Mesenchymal stem cell (in vitro differentiated cells and primary cell): ENCODE measurements around the gene TMEM82. TPM values are rescaled to one million over a fixed set of nuclear protein-coding genes. Genes with fewer than 3 reads are reported as not detected.

ENCODE experiments used
- DNase-seq: peaks from one replicate; pipeline ENCODE4 v3.0.0-alpha.2; 2013
- H2AFZ ChIP-seq: one replicate; pipeline ENCODE4 v1.6.1; 2013; ENCODE audit warnings: low read depth, mild to moderate bottlenecking, control low read depth, inconsistent platforms, low read length, moderate library complexity
- H2AK5ac ChIP-seq: 2 replicates; pipeline ENCODE4 v1.6.1; 2013; ENCODE audit warnings: low read length, moderate library complexity, mild to moderate bottlenecking, inconsistent platforms; ENCODE audit not compliant: severe bottlenecking
- H2BK120ac ChIP-seq: one replicate; pipeline ENCODE4 v1.6.1; 2013; ENCODE audit warnings: low read depth, mild to moderate bottlenecking, inconsistent platforms, low read length, moderate library complexity
- H2BK12ac ChIP-seq, 2 experiments: one replicate each; pipeline ENCODE4 v1.6.1; 2013; ENCODE audit warnings: inconsistent platforms in 2 of 2, low read length in 2 of 2, mild to moderate bottlenecking in 2 of 2, moderate library complexity in 2 of 2, control low read depth in 1 of 2
- H2BK15ac ChIP-seq: one replicate; pipeline ENCODE4 v1.6.1; 2013; ENCODE audit warnings: mild to moderate bottlenecking, low read depth, inconsistent platforms; ENCODE audit not compliant: poor library complexity, severe bottlenecking
- H2BK5ac ChIP-seq: 2 replicates; pipeline ENCODE4 v1.6.1; 2013; ENCODE audit warnings: low read depth, mild to moderate bottlenecking, low read length, control low read depth, inconsistent platforms; ENCODE audit not compliant: poor library complexity, severe bottlenecking
- H3K14ac ChIP-seq, 2 experiments: one replicate each; pipeline ENCODE4 v1.6.1; 2013; ENCODE audit warnings: inconsistent platforms in 2 of 2, low read length in 2 of 2, control low read depth in 1 of 2, mild to moderate bottlenecking in 1 of 2, moderate library complexity in 1 of 2
- H3K18ac ChIP-seq, 2 experiments: one replicate each; pipeline ENCODE4 v1.6.1; 2013; ENCODE audit warnings: inconsistent platforms in 2 of 2, low read length in 2 of 2, control low read depth in 1 of 2, low read depth in 1 of 2, mild to moderate bottlenecking in 1 of 2
- H3K23ac ChIP-seq, 2 experiments: one replicate each; pipeline ENCODE4 v1.6.1; 2013; ENCODE audit warnings: inconsistent platforms in 2 of 2, low read length in 2 of 2, mild to moderate bottlenecking in 2 of 2, moderate library complexity in 2 of 2, control low read depth in 1 of 2
- H3K27ac ChIP-seq: 2 replicates; pipeline ENCODE4 v1.5.1; 2013; ENCODE audit warnings: mild to moderate bottlenecking, moderate library complexity, low read length, control low read depth, inconsistent platforms; ENCODE audit not compliant: poor library complexity, severe bottlenecking
- H3K27me3 ChIP-seq, 2 experiments: 2 replicates each; pipeline versions ENCODE4 v1.6.1 to v1.7.0; 2013; ENCODE audit warnings: low read length in 2 of 2, mild to moderate bottlenecking in 2 of 2, moderate library complexity in 2 of 2, control low read depth in 1 of 2, inconsistent platforms in 1 of 2; ENCODE audit not compliant: control insufficient read depth in 1 of 2, insufficient read depth in 1 of 2
- H3K36me3 ChIP-seq, 2 experiments: 2 replicates each; pipeline versions ENCODE4 v1.6.1 to v1.7.0; 2013; ENCODE audit warnings: low read length in 2 of 2, control low read depth in 1 of 2, inconsistent platforms in 1 of 2, low read depth in 1 of 2, mild to moderate bottlenecking in 1 of 2; ENCODE audit not compliant: insufficient read depth in 2 of 2, control insufficient read depth in 1 of 2
- H3K4ac ChIP-seq, 2 experiments: one replicate each; pipeline ENCODE4 v1.6.1; 2013; ENCODE audit warnings: inconsistent platforms in 2 of 2, low read length in 2 of 2, mild to moderate bottlenecking in 2 of 2, moderate library complexity in 2 of 2, control low read depth in 1 of 2, low read depth in 1 of 2
- H3K4me1 ChIP-seq: 2 replicates; pipeline ENCODE4 v1.6.1; 2013; ENCODE audit warnings: low read depth, low read length, control low read depth; ENCODE audit not compliant: control insufficient read depth, insufficient read depth
- H3K4me2 ChIP-seq: 2 replicates; pipeline ENCODE4 v1.6.1; 2013; ENCODE audit warnings: low read length, mild to moderate bottlenecking, inconsistent platforms; ENCODE audit not compliant: poor library complexity, severe bottlenecking
- H3K4me3 ChIP-seq, 2 experiments: 2 replicates each; pipeline versions ENCODE4 v1.5.1 to v1.7.0; 2013; ENCODE audit warnings: low read length in 2 of 2, mild to moderate bottlenecking in 2 of 2, control low read depth in 1 of 2, low read depth in 1 of 2; ENCODE audit not compliant: insufficient read depth in 1 of 2
- H3K79me1 ChIP-seq: replicated peaks from 2 replicates; pipeline ENCODE4 v1.6.1; 2013; ENCODE audit warnings: mild to moderate bottlenecking, control low read depth, low read length, inconsistent platforms; ENCODE audit not compliant: poor library complexity, severe bottlenecking
- H3K9ac ChIP-seq: 2 replicates; pipeline ENCODE4 v1.7.0; 2013; ENCODE audit warnings: mild to moderate bottlenecking, low read length, moderate library complexity
- H3K9me3 ChIP-seq: 2 replicates; pipeline ENCODE4 v1.7.0; 2013; ENCODE audit warnings: mild to moderate bottlenecking, low read length; ENCODE audit not compliant: control insufficient read depth
- H4K8ac ChIP-seq: one replicate; pipeline ENCODE4 v1.6.1; 2013; ENCODE audit warnings: inconsistent platforms, mild to moderate bottlenecking, low read length, moderate library complexity
- H4K91ac ChIP-seq: one replicate; pipeline ENCODE4 v1.6.1; 2013; ENCODE audit warnings: mild to moderate bottlenecking, low read length, inconsistent platforms
- WGBS: methylation state at CpG from one replicate; pipeline ENCODE4 v1.1.7; 2013; ENCODE audit warnings: mixed read lengths; 5-methylcytosine and 5-hydroxymethylcytosine counted together
- polyA plus RNA-seq, 2 experiments: library from polyadenylated mRNA; stranded (reverse); fragments of 200-250 nt; gene quantifications; one replicate each; pipeline ENCODE4 v1.2.3, GENCODE V29; 2013

Gene TMEM82
- polyA plus RNA-seq (2013, experiment 1 of 2), result not detected
- not detected for polyA plus RNA-seq (2013, experiment 2 of 2)

DNA sequence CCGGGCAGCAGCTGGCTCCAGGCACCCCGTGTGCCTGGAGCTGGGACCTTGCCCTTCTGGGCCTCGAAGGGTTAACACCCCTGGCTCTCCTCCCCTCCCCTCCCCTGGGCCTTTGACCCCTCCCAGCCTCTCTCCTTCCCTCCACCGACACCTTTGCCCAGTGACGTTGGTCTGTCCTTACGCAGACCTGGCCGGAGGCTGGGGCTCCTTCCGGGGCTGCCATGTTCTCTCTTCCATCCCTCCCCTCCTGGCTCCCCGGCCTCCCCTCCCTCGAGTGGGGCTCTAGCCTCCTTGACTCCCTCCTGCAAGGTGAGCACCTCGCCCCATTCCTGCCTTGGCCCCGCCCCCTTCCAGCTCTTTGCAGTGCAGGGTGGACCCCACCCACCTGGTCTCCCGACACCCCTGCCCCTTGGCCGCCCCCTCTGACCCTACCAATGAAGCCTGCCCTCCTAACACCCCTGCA, at the start of gene TMEM82:
Gene TMEM82 (plus strand): TSS at position 161 of the 463 bp plus-strand sequence. CDS start 61 bp downstream, at position 222.
- Histone ChIP-seq H3K79me1 (no peaks in the 10 kb centered on the region), H3K36me3 (peaks cover 0 to 5% of the 10 kb centered on the region in 2 experiments), H4K8ac (no peak within 1 kb of the TSS), H3K23ac (no peak within 1 kb of the TSS), H3K4me2 (no peak within 1 kb of the TSS), H3K27ac (no peak within 1 kb of the TSS), H3K9me3 (no peaks in the 10 kb centered on the region), H3K14ac (no peak within 1 kb of the TSS), H2AK5ac (no peak within 1 kb of the TSS), H3K9ac (no peak within 1 kb of the TSS), H3K27me3 (no peaks in the 10 kb centered on the region), H2BK5ac (no peak within 1 kb of the TSS), H2BK12ac (no peak within 1 kb of the TSS), H3K4me1 (peaks cover 11% of the 10 kb centered on the region), H2AFZ (no peak within 1 kb of the TSS), H3K4me3 (no peak within 1 kb of the TSS), H2BK15ac (no peak within 1 kb of the TSS), H3K18ac (no peak within 1 kb of the TSS), H2BK120ac (no peak within 1 kb of the TSS), H3K4ac (no peak within 1 kb of the TSS), H4K91ac (no peak within 1 kb of the TSS)
- DNase-seq, result no peak
- 51% methylated on average over 14 of the region's 14 CpGs for WGBS

DNA sequence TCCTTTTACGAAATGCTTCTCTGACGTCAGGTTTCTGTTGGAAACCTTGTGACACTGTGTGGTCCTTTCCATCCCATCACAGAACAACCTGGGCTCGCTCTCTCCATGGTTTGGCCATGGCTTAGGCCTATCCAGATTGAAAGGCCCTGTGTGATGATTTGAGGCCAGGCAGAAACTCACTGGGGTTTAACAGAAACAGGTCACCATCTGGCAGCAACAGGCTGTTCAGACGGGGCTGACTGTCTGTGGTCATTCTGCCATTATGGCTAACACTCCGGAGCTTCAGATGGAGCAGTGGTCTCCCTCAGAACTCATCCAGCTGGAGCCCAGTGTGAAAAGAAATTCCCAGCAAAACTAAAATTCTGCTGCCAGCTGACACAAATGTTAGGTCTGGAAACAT, 48.9 kb upstream of the TMEM82 start:
- Histone ChIP-seq H3K4ac (no peak overlapping the region), H2BK12ac (peak overlapping the region in 1 of 2 experiments; percentile 19), H3K9me3 (no peaks in the 10 kb centered on the region), H2AK5ac (no peak overlapping the region), H3K27me3 (no peaks in the 10 kb centered on the region), H2AFZ (no peak overlapping the region), H3K27ac (no peak overlapping the region), H3K14ac (no peak overlapping the region), H4K91ac (no peak overlapping the region), H3K4me3 (no peak overlapping the region), H2BK15ac (no peak overlapping the region), H4K8ac (no peak overlapping the region), H3K79me1 (peaks cover 41% of the 10 kb centered on the region), H3K36me3 (peaks cover 19 to 27% of the 10 kb centered on the region in 2 experiments), H3K4me1 (no peaks in the 10 kb centered on the region), H3K18ac (no peak overlapping the region), H3K4me2 (no peak overlapping the region), H2BK5ac (no peak overlapping the region), H3K9ac (no peak overlapping the region), H3K23ac (no peak overlapping the region), H2BK120ac (no peak overlapping the region)
- DNase-seq, result no peak
- WGBS, result 96% methylated on average over 5 of the region's 5 CpGs

GRCh38 chr1:15696956-15697521, 45.3 kb upstream of the TMEM82 start:
- no peak overlapping the region for H3K14ac ChIP-seq
- no peak overlapping the region for H2AFZ ChIP-seq
- H3K27me3 ChIP-seq, result no peaks in the 10 kb centered on the region
- H3K4me1 ChIP-seq, result peaks cover 2% of the 10 kb centered on the region
- H2AK5ac ChIP-seq, result no peak overlapping the region
- no peak overlapping the region for H4K91ac ChIP-seq
- no peak overlapping the region for H3K4me3 ChIP-seq
- WGBS, result 95% methylated on average over 9 of the region's 10 CpGs
- H2BK120ac ChIP-seq, result no peak overlapping the region
- no peak overlapping the region for H3K4me2 ChIP-seq
- H3K4ac ChIP-seq, result no peak overlapping the region
- H4K8ac ChIP-seq, result no peak overlapping the region
- H3K9me3 ChIP-seq, result no peaks in the 10 kb centered on the region
- H2BK12ac ChIP-seq, result no peak overlapping the region
- H3K18ac ChIP-seq, result no peak overlapping the region
- H3K79me1 ChIP-seq, result peaks cover 46% of the 10 kb centered on the region
- no peak for DNase-seq
- H2BK5ac ChIP-seq, result no peak overlapping the region
- no peak overlapping the region for H3K27ac ChIP-seq
- H3K9ac ChIP-seq, result no peak overlapping the region
- H2BK15ac ChIP-seq, result no peak overlapping the region
- peaks cover 13 to 22% of the 10 kb centered on the region in 2 experiments for H3K36me3 ChIP-seq
- H3K23ac ChIP-seq, result no peak overlapping the region

DNA sequence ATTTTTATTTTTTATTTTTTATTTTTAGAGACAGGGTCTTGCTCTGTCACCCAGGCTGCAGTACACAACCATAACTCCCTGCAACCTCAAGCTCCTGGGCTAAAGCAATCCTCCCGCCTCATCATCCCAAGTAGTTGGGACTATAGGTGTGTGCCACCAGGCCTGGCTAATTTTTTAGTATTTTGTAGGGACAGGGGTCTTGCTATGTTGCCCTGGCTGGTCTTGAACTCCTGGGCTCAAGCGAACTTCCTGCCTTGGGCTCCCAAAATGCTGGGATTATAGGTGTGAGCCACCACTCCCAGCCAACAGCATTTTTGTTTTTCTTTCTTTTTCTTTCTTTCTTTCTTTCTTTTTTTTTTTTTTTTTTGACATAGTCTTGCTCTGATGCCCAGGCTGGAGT, 44.1 kb upstream of the TMEM82 start:
- 100% methylated on average over 2 of the region's 2 CpGs for WGBS
- no peak overlapping the region for H2AFZ ChIP-seq
- H3K4ac ChIP-seq, result no peak overlapping the region

More for the DNA sequence above, 44.1 kb upstream of the TMEM82 start:
- no peak overlapping the region for H4K8ac ChIP-seq
- no peak overlapping the region for H3K27ac ChIP-seq
- no peak for DNase-seq
- H3K4me2 ChIP-seq, result no peak overlapping the region
- H4K91ac ChIP-seq, result no peak overlapping the region
- no peak overlapping the region for H3K9ac ChIP-seq
- H2BK5ac ChIP-seq, result no peak overlapping the region
- H2BK120ac ChIP-seq, result no peak overlapping the region
- H2BK15ac ChIP-seq, result no peak overlapping the region
- H3K23ac ChIP-seq, result no peak overlapping the region
- peaks cover 44% of the 10 kb centered on the region for H3K79me1 ChIP-seq
- H3K4me3 ChIP-seq, result no peak overlapping the region
- peaks cover 12 to 23% of the 10 kb centered on the region in 2 experiments for H3K36me3 ChIP-seq
- no peaks in the 10 kb centered on the region for H3K9me3 ChIP-seq
- H3K18ac ChIP-seq, result no peak overlapping the region
- H2AK5ac ChIP-seq, result no peak overlapping the region
- peaks cover 6% of the 10 kb centered on the region for H3K4me1 ChIP-seq
- H3K14ac ChIP-seq, result no peak overlapping the region
- no peaks in the 10 kb centered on the region for H3K27me3 ChIP-seq
- H2BK12ac ChIP-seq, result no peak overlapping the region
